ENCODE results near the gene LIPJ.

DNA sequence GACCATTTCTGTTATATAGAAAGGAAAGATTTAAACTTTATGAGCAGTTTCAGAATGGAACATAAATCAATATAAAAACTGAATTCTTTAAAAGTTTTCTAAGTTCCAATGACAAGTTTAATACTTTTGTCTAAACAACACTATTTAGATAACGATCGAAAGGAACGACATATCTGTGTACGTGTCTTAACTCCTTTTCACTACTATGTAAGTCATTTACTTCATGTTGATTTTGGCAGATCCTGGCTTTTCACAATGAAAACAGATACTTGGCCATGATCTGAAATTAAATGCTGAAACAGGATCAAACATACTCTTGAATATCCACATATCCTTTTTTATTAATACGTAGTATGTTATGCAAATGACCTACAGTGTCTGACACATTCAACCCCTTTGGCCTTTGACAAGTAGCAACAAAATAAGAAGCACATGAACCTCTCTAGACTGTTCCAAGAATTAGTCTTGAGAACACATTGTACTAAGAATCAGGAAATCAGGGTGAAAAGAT is 45.4 kb upstream of the LIPJ start:
- TF ChIP-seq, protein P1, sequence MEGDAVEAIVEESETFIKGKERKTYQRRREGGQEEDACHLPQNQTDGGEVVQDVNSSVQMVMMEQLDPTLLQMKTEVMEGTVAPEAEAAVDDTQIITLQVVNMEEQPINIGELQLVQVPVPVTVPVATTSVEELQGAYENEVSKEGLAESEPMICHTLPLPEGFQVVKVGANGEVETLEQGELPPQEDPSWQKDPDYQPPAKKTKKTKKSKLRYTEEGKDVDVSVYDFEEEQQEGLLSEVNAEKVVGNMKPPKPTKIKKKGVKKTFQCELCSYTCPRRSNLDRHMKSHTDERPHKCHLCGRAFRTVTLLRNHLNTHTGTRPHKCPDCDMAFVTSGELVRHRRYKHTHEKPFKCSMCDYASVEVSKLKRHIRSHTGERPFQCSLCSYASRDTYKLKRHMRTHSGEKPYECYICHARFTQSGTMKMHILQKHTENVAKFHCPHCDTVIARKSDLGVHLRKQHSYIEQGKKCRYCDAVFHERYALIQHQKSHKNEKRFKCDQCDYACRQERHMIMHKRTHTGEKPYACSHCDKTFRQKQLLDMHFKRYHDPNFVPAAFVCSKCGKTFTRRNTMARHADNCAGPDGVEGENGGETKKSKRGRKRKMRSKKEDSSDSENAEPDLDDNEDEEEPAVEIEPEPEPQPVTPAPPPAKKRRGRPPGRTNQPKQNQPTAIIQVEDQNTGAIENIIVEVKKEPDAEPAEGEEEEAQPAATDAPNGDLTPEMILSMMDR (IDR thresholded peaks at IDR 0.05; ENCODE audit: low read depth, low read length, poor library complexity, severe bottlenecking) = no peak
- no peak for TF ChIP-seq EZH2phosphoT487 (IDR thresholded peaks at IDR 0.05; ENCODE audit: borderline replicate concordance, low read length)
